Kidney (tissue), 14 donors: ENCODE measurements around the gene RPL41. TPM values are rescaled to one million over a fixed set of nuclear protein-coding genes. Genes with fewer than 3 reads are reported as not detected.

ENCODE experiments used
- DNase-seq, 5 donors: peaks; one replicate each; pipeline ENCODE4 v3.0.0-alpha.2; 2013 to 2020
- FAIRE-seq: peaks from 2 replicates; lab custom pipeline; 2012; peaks lifted over from hg19 to GRCh38; lab: Jason Lieb, UNC
- H3K27ac ChIP-seq, 2 donors: one replicate each; pipeline ENCODE4 v1.7.0; 2013; ENCODE audit warnings: low read depth in 2 of 2, low read length in 2 of 2, inconsistent platforms in 1 of 2
- H3K27me3 ChIP-seq: one replicate; pipeline ENCODE4 v1.7.1; 2013; ENCODE audit warnings: low read length, inconsistent platforms; ENCODE audit not compliant: control insufficient read depth, insufficient read depth
- H3K36me3 ChIP-seq, 3 donors: one replicate each; pipeline versions ENCODE4 v1.7.0 to v1.7.1; 2013; ENCODE audit warnings: low read length in 3 of 3, control low read depth in 1 of 3, inconsistent platforms in 1 of 3; ENCODE audit not compliant: insufficient read depth in 3 of 3, control insufficient read depth in 2 of 3
- H3K4me1 ChIP-seq, 3 donors: one replicate each; pipeline versions ENCODE4 v1.7.0 to v1.7.1; 2013; ENCODE audit warnings: low read length in 3 of 3, inconsistent platforms in 1 of 3, low read depth in 1 of 3; ENCODE audit not compliant: control insufficient read depth in 2 of 3, insufficient read depth in 2 of 3
- H3K4me3 ChIP-seq, 3 donors: one replicate each; pipeline versions ENCODE4 v1.7.0 to v1.8.1; 2013; ENCODE audit warnings: low read length in 3 of 3, control low read depth in 1 of 3, inconsistent platforms in 1 of 3
- H3K9ac ChIP-seq, 3 donors: one replicate each; pipeline versions ENCODE4 v1.7.0 to v1.7.1; 2013; ENCODE audit warnings: low read length in 3 of 3, control low read depth in 1 of 3, inconsistent platforms in 1 of 3
- H3K9me3 ChIP-seq, 3 donors: one replicate each; pipeline versions ENCODE4 v1.7.0 to v1.7.1; 2013; ENCODE audit warnings: low read length in 3 of 3, control low read depth in 1 of 3, inconsistent platforms in 1 of 3; ENCODE audit not compliant: control insufficient read depth in 2 of 3, insufficient read depth in 1 of 3
- intact Hi-C: fragments of 100-400 bp; cut with DNase I; formaldehyde crosslinking; loops from one replicate; pipeline ENCODE4 v1.11.1; 2022
- polyA plus RNA-seq: library from polyadenylated mRNA; stranded (reverse); fragments of 350-450 nt; fragmentation: Illumina TruSeq; extraction: RNeasy Lipid Tissue Mini Kit (QIAGEN cat#74804); gene quantifications from one replicate; pipeline ENCODE4 v1.2.3, GENCODE V29; 2014; ENCODE audit warnings: low read depth, low replicate concordance; ENCODE audit not compliant: insufficient read depth
- total RNA-seq: library from RNA; stranded (reverse); fragmentation: NEBNext Ultra II Directional; extraction: Animal tissue kit (Norgen Biotek cat#: 25700); gene quantifications from one replicate; pipeline ENCODE4 v1.2.1, GENCODE V29; 2021
- TF ChIP-seq, protein P1 (sequence below): IDR thresholded peaks from 3 replicates; pipeline ENCODE4 v1.5.1; 2012; ENCODE audit warnings: mild to moderate bottlenecking, moderate library complexity, borderline replicate concordance; ENCODE audit not compliant: insufficient read depth; ENCODE audit errors: extremely low read depth
- donor health status: control.
- donor health status: control.
- donor health status: control.
- donor health status: control.
- donor health status: control.
- donor health status: DM: yes; HTN: yes; CAD: no.
- donor health status: Normal renal cell carcinoma (clear cell type).

The RPL41 gene
- total and polyA plus RNA-seq, 2 donors from 2014 or later = 2,987 to 5,602 TPM

DNA sequence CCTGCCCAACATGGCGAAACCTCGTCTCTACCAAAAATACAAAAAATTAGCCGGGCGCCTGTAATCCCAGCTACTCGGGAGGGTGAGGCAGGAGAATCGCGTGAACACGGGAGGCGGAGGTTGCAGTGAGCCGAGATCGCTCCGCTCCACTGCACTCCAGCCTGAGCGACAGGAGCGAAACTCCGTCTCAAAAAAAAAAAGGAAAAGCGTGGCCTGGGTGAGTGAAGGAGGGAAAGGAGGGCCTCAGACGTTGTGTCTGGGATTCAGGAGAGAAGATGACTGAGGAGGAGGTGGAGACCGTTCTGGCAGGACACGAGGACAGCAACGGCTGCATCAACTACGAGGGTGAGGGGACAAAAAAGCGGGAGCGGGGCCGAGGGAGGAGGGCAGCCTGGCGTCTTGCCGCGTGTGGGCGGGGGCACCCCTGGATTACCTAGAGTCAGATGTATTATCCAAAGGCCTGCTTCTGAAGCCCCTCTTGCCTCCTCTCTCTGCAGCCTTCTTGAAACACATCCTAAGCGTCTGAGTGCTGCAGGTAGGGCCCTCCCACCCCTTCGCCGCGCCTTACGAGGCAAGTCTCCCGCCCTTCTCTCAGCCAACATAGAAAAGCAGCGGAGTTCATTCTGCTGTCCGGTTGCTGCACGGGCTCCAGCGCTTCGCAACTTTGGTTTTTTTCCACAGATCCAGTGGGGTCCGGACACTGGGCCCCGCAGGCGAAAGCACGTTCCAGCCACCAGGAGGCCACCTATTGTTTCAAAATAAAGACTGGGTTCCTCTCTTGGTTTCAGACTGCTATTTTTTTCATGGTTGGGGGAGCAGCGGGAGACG lies 41.0 kb downstream of the RPL41 start:
- intact Hi-C loops = no loop called here
- peaks cover 2 to 33% (median 28%) of the 10 kb centered on the region in 3 donors for H3K4me1 ChIP-seq
- peak; percentile 92 to 97 (median 93) for DNase-seq
- FAIRE-seq = no peak
- H3K4me3 ChIP-seq = peak overlapping the region; percentile 70 to 79 (median 71)
- TF ChIP-seq, protein P1, sequence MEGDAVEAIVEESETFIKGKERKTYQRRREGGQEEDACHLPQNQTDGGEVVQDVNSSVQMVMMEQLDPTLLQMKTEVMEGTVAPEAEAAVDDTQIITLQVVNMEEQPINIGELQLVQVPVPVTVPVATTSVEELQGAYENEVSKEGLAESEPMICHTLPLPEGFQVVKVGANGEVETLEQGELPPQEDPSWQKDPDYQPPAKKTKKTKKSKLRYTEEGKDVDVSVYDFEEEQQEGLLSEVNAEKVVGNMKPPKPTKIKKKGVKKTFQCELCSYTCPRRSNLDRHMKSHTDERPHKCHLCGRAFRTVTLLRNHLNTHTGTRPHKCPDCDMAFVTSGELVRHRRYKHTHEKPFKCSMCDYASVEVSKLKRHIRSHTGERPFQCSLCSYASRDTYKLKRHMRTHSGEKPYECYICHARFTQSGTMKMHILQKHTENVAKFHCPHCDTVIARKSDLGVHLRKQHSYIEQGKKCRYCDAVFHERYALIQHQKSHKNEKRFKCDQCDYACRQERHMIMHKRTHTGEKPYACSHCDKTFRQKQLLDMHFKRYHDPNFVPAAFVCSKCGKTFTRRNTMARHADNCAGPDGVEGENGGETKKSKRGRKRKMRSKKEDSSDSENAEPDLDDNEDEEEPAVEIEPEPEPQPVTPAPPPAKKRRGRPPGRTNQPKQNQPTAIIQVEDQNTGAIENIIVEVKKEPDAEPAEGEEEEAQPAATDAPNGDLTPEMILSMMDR = peak; percentile 49
- peaks cover 7 to 29% (median 27%) of the 10 kb centered on the region in 3 donors for H3K36me3 ChIP-seq
- peak overlapping the region; percentile 86 to 90 for H3K27ac ChIP-seq
- H3K9me3 ChIP-seq = no peaks in the 10 kb centered on the region
- H3K27me3 ChIP-seq = no peaks in the 10 kb centered on the region
- peak overlapping the region; percentile 52 to 75 (median 71) for H3K9ac ChIP-seq

DNA sequence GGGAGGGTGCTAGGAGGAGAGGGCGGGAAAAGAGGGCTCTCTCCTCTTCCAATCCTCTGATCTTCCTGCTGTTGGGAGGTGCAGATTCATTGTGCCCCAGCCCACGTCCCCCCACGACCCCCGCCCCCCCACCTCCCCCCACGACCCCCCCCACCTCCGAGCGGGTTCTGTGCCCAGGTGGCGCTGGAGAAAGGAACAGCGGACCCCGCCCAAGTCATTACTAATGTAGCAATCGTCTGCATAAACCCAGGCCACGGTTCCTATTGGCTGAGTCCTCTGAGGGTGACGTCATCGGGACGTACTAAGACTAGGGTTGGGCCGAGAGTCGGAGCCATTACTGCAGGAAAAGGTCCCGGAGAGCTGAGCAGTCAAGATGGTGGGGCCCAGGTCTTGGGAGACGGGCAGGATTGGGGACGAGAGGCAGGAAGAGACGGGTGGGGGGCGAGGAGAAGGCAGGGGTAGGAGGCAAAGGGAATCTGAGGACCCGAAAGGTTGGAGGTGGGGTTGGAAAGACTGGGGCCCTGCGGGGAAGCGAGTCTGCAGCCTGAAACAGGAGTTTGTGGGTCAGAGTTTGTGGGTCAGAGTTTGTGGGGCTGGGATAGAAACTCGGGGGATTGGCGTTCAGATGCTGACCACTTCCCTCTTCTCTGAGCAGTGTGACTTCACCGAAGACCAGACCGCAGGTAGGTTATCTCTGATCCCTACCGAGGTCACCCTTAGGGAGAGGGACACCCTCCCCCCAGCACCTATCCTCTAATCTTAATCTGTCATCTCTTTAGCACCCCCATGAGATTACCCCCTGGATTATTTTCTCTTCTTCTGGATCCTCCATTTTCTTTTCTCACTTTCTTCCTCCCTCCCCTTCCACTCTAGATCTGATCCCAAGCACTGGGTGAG lies 41.8 kb downstream of the RPL41 start, which contains the start of gene MYL6:
MYL6 (plus strand) TSS at position 331 of the 897 bp plus-strand sequence; CDS start at position 374, 43 bp downstream.
- H3K9me3 ChIP-seq = no peaks in the 10 kb centered on the region

DNA sequence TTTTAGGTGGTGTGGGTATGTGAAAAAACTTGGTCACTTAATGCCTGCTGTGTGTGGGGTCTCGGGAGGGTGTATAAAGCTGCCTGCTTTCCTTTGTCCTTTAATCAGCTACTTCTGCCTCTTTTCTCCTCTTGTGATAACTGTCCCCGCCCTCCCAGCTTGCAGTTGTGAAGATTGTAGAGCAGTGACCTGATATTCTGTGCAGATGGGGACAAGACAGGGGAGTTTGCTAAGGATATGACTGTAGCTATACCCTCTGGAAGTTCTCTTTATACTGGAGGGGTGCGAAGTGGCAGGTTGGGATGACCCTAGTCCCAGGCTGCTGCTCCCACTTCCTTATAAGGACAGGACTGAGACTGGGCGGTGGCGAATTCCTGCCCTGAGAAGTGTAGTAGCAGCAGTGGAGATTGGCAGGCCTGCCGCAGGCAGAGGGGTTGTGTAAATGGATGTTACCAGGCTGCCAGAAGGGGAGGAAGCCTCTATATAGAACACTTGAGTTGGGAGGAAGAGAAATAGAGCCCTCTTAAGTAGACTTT lies 42.6 kb downstream of the RPL41 start:
- H3K9ac ChIP-seq = peak overlapping the region; percentile 90 to 100 (median 99)
- TF ChIP-seq, protein P1 = no peak
- H3K27me3 ChIP-seq = no peaks in the 10 kb centered on the region
- intact Hi-C loops = no loop called here
- DNase-seq (peak; percentile 64 to 95 (median 80)), FAIRE-seq (no peak)
- peak overlapping the region; percentile 98 to 100 for H3K27ac ChIP-seq
- H3K4me1 ChIP-seq = peaks cover 2 to 25% (median 23%) of the 10 kb centered on the region in 3 donors
- H3K9me3 ChIP-seq = no peaks in the 10 kb centered on the region
- peak overlapping the region; percentile 95 to 100 (median 98) for H3K4me3 ChIP-seq
- peaks cover 9 to 43% (median 33%) of the 10 kb centered on the region in 3 donors for H3K36me3 ChIP-seq

More for the DNA sequence above, 41.8 kb downstream of the RPL41 start, which contains the start of gene MYL6:
- Histone ChIP-seq H3K9ac (peak within 1 kb of the TSS; percentile 90 to 100 (median 99)), H3K27ac (peak within 1 kb of the TSS; percentile 98 to 100), H3K4me3 (peak within 1 kb of the TSS; percentile 95 to 100 (median 98)), H3K4me1 (peaks cover 2 to 29% (median 23%) of the 10 kb centered on the region in 3 donors), H3K27me3 (no peaks in the 10 kb centered on the region), H3K36me3 (peaks cover 8 to 38% (median 31%) of the 10 kb centered on the region in 3 donors)
- FAIRE-seq (peak; percentile 11), DNase-seq (peak; percentile 97 to 99 (median 98))
- TF ChIP-seq, protein P1 = peak; percentile 3
- intact Hi-C loops = no loop called here
